SK-N-SH (cell line): ENCODE data around the gene ENKD1. TPM values are rescaled to one million over a fixed set of nuclear protein-coding genes. Genes with fewer than 3 reads are reported as not detected.

Source experiments
- CTCF ChIA-PET: fragments of 300-600, 350-600 bp; formaldehyde crosslinking; extraction: SDS; loops from one replicate; lab custom pipeline; 2021; lab: Yijun Ruan, JAX
- POLR2A ChIA-PET: fragments of 350-600 bp; sonication (Branson Sonifier 250); formaldehyde crosslinking; extraction: SDS; loops from one replicate; lab custom pipeline; 2020; ENCODE audit warnings: antibody characterized with exemption, inconsistent platforms; lab: Yijun Ruan, JAX
- DNase-seq: peaks from one replicate; pipeline ENCODE4 v3.0.0; 2012
- H2AFZ ChIP-seq: fragments of 200-600 bp; sonication (generic); 2 replicates; pipeline ENCODE4 v1.8.1; 2016; ENCODE audit warnings: antibody characterized with exemption, mild to moderate bottlenecking, low read depth
- H3F3A ChIP-seq: fragments of 200-600 bp; sonication (generic); replicated peaks from 2 replicates; pipeline ENCODE3; 2016; ENCODE audit warnings: antibody characterized with exemption, mild to moderate bottlenecking; ENCODE audit not compliant: insufficient read depth
- H3K27ac ChIP-seq, 2 experiments: fragments of 200-500 bp in 1 of 2; fragments of 200-600 bp in 1 of 2; sonication (Bioruptor generic) in 1 of 2; sonication (generic), shearing (Covaris generic) in 1 of 2; 2 replicates each; pipeline versions ENCODE4 v1.5.1 to v1.6.1; 2014 to 2016; ENCODE audit warnings: low read depth in 2 of 2, inconsistent platforms in 1 of 2, low read length in 1 of 2, mild to moderate bottlenecking in 1 of 2, mixed read lengths in 1 of 2
- H3K27me3 ChIP-seq: fragments of 200-600 bp; sonication (generic), shearing (Covaris generic); 2 replicates; pipeline ENCODE4 v1.6.1; 2016; ENCODE audit warnings: mixed run types; ENCODE audit not compliant: insufficient read depth
- H3K36me3 ChIP-seq, 2 experiments: fragments of 200-500 bp in 1 of 2; fragments of 200-600 bp in 1 of 2; sonication (Bioruptor generic) in 1 of 2; sonication (generic) in 1 of 2; replicated peaks in 1 of 2; 2 replicates each; pipeline versions ENCODE3 to v1.5.1; 2014 to 2016; ENCODE audit warnings: low read length in 1 of 2, mild to moderate bottlenecking in 1 of 2; ENCODE audit not compliant: insufficient read depth in 2 of 2, control insufficient read depth in 1 of 2
- H3K4me1 ChIP-seq, 2 experiments: fragments of 200-500 bp in 1 of 2; fragments of 200-600 bp in 1 of 2; sonication (Bioruptor generic) in 1 of 2; sonication (generic), shearing (Covaris generic) in 1 of 2; 2 replicates each; pipeline versions ENCODE4 v1.5.1 to v1.6.1; 2014 to 2016; ENCODE audit warnings: low read depth in 1 of 2, low read length in 1 of 2, mixed run types in 1 of 2; ENCODE audit not compliant: insufficient read depth in 2 of 2, control insufficient read depth in 1 of 2
- H3K4me2 ChIP-seq: fragments of 200-600 bp; sonication (generic), shearing (Covaris generic); 2 replicates; pipeline ENCODE4 v1.6.1; 2017; ENCODE audit warnings: mixed run types
- H3K4me3 ChIP-seq, 2 experiments: fragments of 200-500 bp in 1 of 2; fragments of 200-600 bp in 1 of 2; sonication (Bioruptor generic) in 1 of 2; sonication (generic), shearing (Covaris generic) in 1 of 2; 2 replicates each; pipeline versions ENCODE4 v1.5.1 to v1.8.1; 2014 to 2016; ENCODE audit warnings: low read depth in 2 of 2, inconsistent platforms in 1 of 2, low read length in 1 of 2, mild to moderate bottlenecking in 1 of 2, mixed read lengths in 1 of 2, moderate library complexity in 1 of 2
- H3K79me2 ChIP-seq: fragments of 200-600 bp; sonication (generic); 2 replicates; pipeline ENCODE4 v1.8.1; 2017; ENCODE audit warnings: mild to moderate bottlenecking; ENCODE audit not compliant: insufficient read depth
- H3K9ac ChIP-seq: fragments of 200-600 bp; sonication (generic); 2 replicates; pipeline ENCODE4 v1.6.1; 2017; ENCODE audit warnings: mixed run types
- H3K9me2 ChIP-seq: fragments of 200-600 bp; sonication (generic); 2 replicates; pipeline ENCODE4 v1.6.1; 2017; ENCODE audit warnings: mixed run types
- H3K9me3 ChIP-seq: fragments of 200-600 bp; sonication (generic); 2 replicates; pipeline ENCODE4 v1.6.1; 2017; ENCODE audit warnings: mixed run types, mild to moderate bottlenecking, moderate library complexity
- H4K20me1 ChIP-seq: fragments of 200-600 bp; sonication (generic); 2 replicates; pipeline ENCODE4 v1.6.1; 2017; ENCODE audit warnings: mild to moderate bottlenecking, mixed run types; ENCODE audit not compliant: insufficient read depth
- CHD2 ChIP-seq: fragments of 150-350 bp; IDR thresholded peaks from 2 replicates; pipeline ENCODE4 v1.6.1; 2018; ENCODE audit warnings: low read length; ENCODE audit not compliant: partially characterized antibody
- EP300 ChIP-seq, 2 experiments: IDR thresholded peaks; 2 replicates each; pipeline versions ENCODE4 v1.4.0 to v1.6.1; 2012; ENCODE audit warnings: borderline replicate concordance in 1 of 2, low read depth in 1 of 2, low read length in 1 of 2
- EZH2phosphoT487 ChIP-seq: fragments of 200-600 bp; sonication (generic); IDR thresholded peaks from 2 replicates; pipeline ENCODE4 v1.6.1; 2017; ENCODE audit warnings: low read depth, mixed run types, mild to moderate bottlenecking, antibody characterized with exemption, moderate library complexity, borderline replicate concordance
- FOXJ3 ChIP-seq: sonication (generic); formaldehyde crosslinking; IDR thresholded peaks from 2 replicates; pipeline ENCODE4 v1.5.1; 2020; ENCODE audit warnings: mild to moderate bottlenecking, missing genetic modification reagents
- FOXM1 ChIP-seq: IDR thresholded peaks from 2 replicates; pipeline ENCODE4 v1.4.0; 2012; ENCODE audit warnings: low read depth, mild to moderate bottlenecking
- GABPA ChIP-seq: IDR thresholded peaks from 2 replicates; pipeline ENCODE4 v1.4.0; 2012; ENCODE audit warnings: low read depth, mild to moderate bottlenecking
- POLR2AphosphoS5 ChIP-seq: IDR thresholded peaks from 2 replicates; pipeline ENCODE4 v1.6.1; 2012; ENCODE audit warnings: low read depth, low read length
- SIN3A ChIP-seq: IDR thresholded peaks from 2 replicates; pipeline ENCODE4 v1.6.1; 2012; ENCODE audit warnings: low read depth, mild to moderate bottlenecking, low read length, moderate library complexity, borderline replicate concordance
- SMC3 ChIP-seq: IDR thresholded peaks from 2 replicates; pipeline ENCODE4 v1.6.1; 2012; ENCODE audit warnings: low read depth, low read length, improper control_type of control experiment
- TEAD4 ChIP-seq: IDR thresholded peaks from 2 replicates; pipeline ENCODE4 v1.4.0; 2012; ENCODE audit warnings: mild to moderate bottlenecking, borderline replicate concordance; ENCODE audit not compliant: insufficient read depth
- YY1 ChIP-seq: IDR thresholded peaks from 2 replicates; pipeline ENCODE4 v1.4.0; 2012; ENCODE audit warnings: low read depth, mild to moderate bottlenecking
- WGBS: methylation state at CpG from one replicate; pipeline ENCODE4 v1.1.6; 2017; ENCODE audit warnings: low lambda C conversion rate; 5-methylcytosine and 5-hydroxymethylcytosine counted together
- polyA plus RNA-seq, 3 experiments: library from polyadenylated mRNA; depleted of rRNA; stranded (reverse); fragments of >200 nt; gene quantifications; 2 replicates each; pipeline ENCODE4 v1.2.3, GENCODE V29; 2012
- TF ChIP-seq, protein P1 (sequence below): IDR thresholded peaks from 2 replicates; pipeline ENCODE4 v1.6.1; 2012; ENCODE audit warnings: mild to moderate bottlenecking, low read depth, low read length, moderate library complexity
- TF ChIP-seq, protein P2 (sequence below): IDR thresholded peaks from 2 replicates; pipeline ENCODE4 v1.4.0; 2012; ENCODE audit warnings: low read depth, borderline replicate concordance
- TF ChIP-seq, protein P3 (sequence below): IDR thresholded peaks from 2 replicates; pipeline ENCODE4; 2012
- TF ChIP-seq, protein P4 (sequence below): fragments of 150-350 bp; IDR thresholded peaks from 2 replicates; pipeline ENCODE4 v1.6.1; 2016; ENCODE audit warnings: mild to moderate bottlenecking, low read depth, low read length
- TF ChIP-seq, protein P5 (sequence below): IDR thresholded peaks from 2 replicates; pipeline ENCODE4 v1.4.0; 2012; ENCODE audit warnings: low read depth

Gene ENKD1
- polyA plus RNA-seq, 1 of the 3 experiments (the other 2 are of a cell fraction), result 21.0 TPM

DNA sequence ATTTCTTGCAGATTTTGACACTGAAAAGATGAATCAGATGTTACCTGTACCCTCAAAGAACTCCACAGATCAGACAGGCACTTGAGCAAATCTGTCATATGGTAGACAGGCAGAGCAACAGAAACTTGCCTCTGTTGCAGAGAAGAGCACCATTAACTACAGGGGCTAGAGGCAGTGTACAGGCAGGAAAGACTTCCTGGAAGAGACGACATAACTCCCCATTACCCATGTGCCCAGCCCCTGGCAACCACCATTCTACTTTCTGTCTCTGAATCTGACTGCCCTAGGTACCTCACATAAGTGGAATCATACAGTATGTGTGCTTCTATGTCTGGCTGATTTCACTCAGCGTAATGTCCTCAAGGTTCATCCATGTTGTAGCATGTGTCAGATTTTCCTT, 37.1 kb upstream of the ENKD1 start:
- Histone ChIP-seq H3F3A (peaks cover 4% of the 10 kb centered on the region), H3K36me3 (peaks cover 0 to 13% of the 10 kb centered on the region in 2 experiments), H3K4me1 (peaks cover 0 to 7% of the 10 kb centered on the region in 2 experiments; a peak in 1 of 4 replicates), H3K79me2 (peaks cover 89% of the 10 kb centered on the region), H3K9ac (no peak overlapping the region), H3K27ac (no peak overlapping the region)
- 69% methylated on average over 2 of the region's 2 CpGs for WGBS
- no peak for TF ChIP-seq SMC3
- TF ChIP-seq, all 33 proteins: peak for 0
- no peak overlapping the region for H3K4me2 ChIP-seq
- ChIA-PET CTCF (interaction anchor here (1.3 kb wide), 1 partner anchor 36 kb away, joined by 4 read pairs; no protein-coding TSS in a partner anchor), POLR2A (no interaction called here)
- 0 out of 2 replicates have a peak, but pooled peaks cover 10% of the 10 kb centered on the region for H4K20me1 ChIP-seq
- H2AFZ ChIP-seq, result no peak overlapping the region
- H3K4me3 ChIP-seq, result no peak overlapping the region
- no peak for DNase-seq
- no peaks in the 10 kb centered on the region for H3K9me2 ChIP-seq
- peaks cover 5% of the 10 kb centered on the region; the same call in 1 of the 2 replicates for H3K9me3 ChIP-seq
- no peaks in the 10 kb centered on the region for H3K27me3 ChIP-seq

DNA sequence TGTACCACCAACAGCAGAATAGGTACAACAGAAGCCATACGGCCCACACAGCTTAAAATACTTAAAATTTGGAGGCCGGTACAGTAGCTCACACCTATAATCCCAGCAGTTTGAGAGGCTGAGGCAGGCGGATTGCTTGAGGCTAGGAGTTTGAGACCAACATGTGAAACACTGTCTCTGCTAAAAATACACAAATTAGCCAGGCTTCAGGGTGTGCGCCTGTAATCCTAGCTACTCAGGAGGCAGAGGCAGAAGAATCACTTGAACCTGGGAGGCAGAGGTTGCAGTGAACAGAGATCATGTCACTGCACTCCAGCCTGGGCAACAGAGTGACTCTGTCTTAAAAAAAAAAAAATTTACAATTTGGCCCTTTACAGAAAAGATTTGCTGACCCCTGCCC, 35.6 kb upstream of the ENKD1 start:
- CTCF ChIA-PET, result interaction anchor here (1.4 kb wide), 1 partner anchor 34 kb away, joined by 3 read pairs; no protein-coding TSS in a partner anchor

More for the DNA sequence above, 35.6 kb upstream of the ENKD1 start:
- peaks cover 0 to 17% of the 10 kb centered on the region in 2 experiments for H3K36me3 ChIP-seq
- 93% methylated on average over 4 of the region's 4 CpGs for WGBS
- 0 out of 2 replicates have a peak, but pooled peaks cover 10% of the 10 kb centered on the region for H4K20me1 ChIP-seq
- DNase-seq, result no peak
- H2AFZ ChIP-seq, result no peak overlapping the region
- peaks cover 5% of the 10 kb centered on the region; the same call in 1 of the 2 replicates for H3K9me3 ChIP-seq
- TF ChIP-seq TEAD4 (no peak), GABPA (no peak), EP300 (IDR thresholded peaks at IDR 0.05; ENCODE audit: borderline replicate concordance in 1 of 2, low read depth in 1 of 2, low read length in 1 of 2) (no peak), FOXJ3 (no peak), EZH2phosphoT487 (no peak), FOXM1 (no peak), CHD2 (no peak), YY1 (no peak), POLR2AphosphoS5 (no peak), SIN3A (no peak), SMC3 (no peak)
- TF ChIP-seq, protein P1, sequence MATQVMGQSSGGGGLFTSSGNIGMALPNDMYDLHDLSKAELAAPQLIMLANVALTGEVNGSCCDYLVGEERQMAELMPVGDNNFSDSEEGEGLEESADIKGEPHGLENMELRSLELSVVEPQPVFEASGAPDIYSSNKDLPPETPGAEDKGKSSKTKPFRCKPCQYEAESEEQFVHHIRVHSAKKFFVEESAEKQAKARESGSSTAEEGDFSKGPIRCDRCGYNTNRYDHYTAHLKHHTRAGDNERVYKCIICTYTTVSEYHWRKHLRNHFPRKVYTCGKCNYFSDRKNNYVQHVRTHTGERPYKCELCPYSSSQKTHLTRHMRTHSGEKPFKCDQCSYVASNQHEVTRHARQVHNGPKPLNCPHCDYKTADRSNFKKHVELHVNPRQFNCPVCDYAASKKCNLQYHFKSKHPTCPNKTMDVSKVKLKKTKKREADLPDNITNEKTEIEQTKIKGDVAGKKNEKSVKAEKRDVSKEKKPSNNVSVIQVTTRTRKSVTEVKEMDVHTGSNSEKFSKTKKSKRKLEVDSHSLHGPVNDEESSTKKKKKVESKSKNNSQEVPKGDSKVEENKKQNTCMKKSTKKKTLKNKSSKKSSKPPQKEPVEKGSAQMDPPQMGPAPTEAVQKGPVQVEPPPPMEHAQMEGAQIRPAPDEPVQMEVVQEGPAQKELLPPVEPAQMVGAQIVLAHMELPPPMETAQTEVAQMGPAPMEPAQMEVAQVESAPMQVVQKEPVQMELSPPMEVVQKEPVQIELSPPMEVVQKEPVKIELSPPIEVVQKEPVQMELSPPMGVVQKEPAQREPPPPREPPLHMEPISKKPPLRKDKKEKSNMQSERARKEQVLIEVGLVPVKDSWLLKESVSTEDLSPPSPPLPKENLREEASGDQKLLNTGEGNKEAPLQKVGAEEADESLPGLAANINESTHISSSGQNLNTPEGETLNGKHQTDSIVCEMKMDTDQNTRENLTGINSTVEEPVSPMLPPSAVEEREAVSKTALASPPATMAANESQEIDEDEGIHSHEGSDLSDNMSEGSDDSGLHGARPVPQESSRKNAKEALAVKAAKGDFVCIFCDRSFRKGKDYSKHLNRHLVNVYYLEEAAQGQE, result no peak
- TF ChIP-seq, protein P2, sequence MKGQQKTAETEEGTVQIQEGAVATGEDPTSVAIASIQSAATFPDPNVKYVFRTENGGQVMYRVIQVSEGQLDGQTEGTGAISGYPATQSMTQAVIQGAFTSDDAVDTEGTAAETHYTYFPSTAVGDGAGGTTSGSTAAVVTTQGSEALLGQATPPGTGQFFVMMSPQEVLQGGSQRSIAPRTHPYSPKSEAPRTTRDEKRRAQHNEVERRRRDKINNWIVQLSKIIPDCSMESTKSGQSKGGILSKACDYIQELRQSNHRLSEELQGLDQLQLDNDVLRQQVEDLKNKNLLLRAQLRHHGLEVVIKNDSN, result no peak
- TF ChIP-seq, protein P3, sequence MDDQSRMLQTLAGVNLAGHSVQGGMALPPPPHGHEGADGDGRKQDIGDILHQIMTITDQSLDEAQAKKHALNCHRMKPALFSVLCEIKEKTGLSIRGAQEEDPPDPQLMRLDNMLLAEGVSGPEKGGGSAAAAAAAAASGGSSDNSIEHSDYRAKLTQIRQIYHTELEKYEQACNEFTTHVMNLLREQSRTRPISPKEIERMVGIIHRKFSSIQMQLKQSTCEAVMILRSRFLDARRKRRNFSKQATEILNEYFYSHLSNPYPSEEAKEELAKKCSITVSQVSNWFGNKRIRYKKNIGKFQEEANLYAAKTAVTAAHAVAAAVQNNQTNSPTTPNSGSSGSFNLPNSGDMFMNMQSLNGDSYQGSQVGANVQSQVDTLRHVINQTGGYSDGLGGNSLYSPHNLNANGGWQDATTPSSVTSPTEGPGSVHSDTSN, result no peak
- TF ChIP-seq, protein P4, sequence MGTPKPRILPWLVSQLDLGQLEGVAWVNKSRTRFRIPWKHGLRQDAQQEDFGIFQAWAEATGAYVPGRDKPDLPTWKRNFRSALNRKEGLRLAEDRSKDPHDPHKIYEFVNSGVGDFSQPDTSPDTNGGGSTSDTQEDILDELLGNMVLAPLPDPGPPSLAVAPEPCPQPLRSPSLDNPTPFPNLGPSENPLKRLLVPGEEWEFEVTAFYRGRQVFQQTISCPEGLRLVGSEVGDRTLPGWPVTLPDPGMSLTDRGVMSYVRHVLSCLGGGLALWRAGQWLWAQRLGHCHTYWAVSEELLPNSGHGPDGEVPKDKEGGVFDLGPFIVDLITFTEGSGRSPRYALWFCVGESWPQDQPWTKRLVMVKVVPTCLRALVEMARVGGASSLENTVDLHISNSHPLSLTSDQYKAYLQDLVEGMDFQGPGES, result no peak
- TF ChIP-seq, protein P5, sequence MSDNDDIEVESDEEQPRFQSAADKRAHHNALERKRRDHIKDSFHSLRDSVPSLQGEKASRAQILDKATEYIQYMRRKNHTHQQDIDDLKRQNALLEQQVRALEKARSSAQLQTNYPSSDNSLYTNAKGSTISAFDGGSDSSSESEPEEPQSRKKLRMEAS, result no peak
- TF ChIP-seq, all 33 proteins: peak for 0
- Histone ChIP-seq H3K27me3 (no peaks in the 10 kb centered on the region), H3K4me3 (no peak overlapping the region), H3K27ac (no peak overlapping the region), H3K4me2 (no peak overlapping the region), H3K9me2 (no peaks in the 10 kb centered on the region), H3K4me1 (peaks cover 0 to 3% of the 10 kb centered on the region in 2 experiments; a peak in 1 of 4 replicates), H3F3A (peaks cover 4% of the 10 kb centered on the region), H3K9ac (no peak overlapping the region), H3K79me2 (peaks cover 80% of the 10 kb centered on the region)
- POLR2A ChIA-PET, result interaction anchor here (0.7 kb wide), 1 partner anchor 208 kb away, joined by 3 read pairs; no protein-coding TSS in a partner anchor
